SK-N-DZ (cell line): ENCODE results near the gene DACH1.
A peak's percentile ranks its signal among the peaks of the same experiment; 100 is the strongest.
"Not testable (repeated sequence)": the region's sequence is repeated elsewhere in the genome, so short reads cannot be mapped to it uniquely, and the experiment has no call there.

ENCODE experiments used
- DNase-seq: peaks from one replicate; pipeline ENCODE4 v3.0.0-alpha.2; 2015; ENCODE audit warnings: low spot score

The DACH1 gene

DNA sequence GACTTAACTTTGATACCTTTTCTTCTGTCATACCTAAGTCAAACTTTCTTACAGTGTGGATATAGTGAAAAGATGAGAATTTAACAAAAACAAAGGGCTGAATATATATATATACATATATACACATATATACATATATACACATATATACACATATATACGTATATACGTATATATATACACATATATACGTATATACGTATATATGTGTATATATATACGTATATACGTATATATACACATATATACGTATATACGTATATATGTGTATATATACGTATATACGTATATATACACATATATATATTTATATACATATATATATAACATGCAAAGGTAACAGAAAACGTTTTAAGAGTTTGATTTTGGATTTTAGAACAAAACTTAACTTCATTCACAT, 88.0 kb downstream of the DACH1 start:
- DNase-seq = not testable (repeated sequence)

DNA sequence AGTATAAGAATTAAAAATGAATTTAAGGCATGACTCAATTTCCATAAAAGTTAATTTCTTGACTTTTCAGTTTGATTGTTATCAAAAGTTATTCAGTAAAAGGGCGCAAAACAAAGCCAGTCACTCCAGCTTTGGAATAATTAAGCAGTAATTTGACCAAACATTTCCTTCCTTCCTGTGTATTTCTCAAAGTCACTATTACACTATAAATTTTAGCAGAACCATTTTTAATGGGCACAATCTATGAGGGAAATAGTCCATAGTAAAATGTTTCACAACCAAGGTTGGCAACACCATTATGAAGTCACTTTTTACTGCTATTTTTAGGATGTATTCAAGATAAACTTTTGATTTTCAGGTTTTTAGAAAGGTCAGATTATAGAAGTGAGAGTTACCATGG, 91.0 kb downstream of the DACH1 start:
- DNase-seq = no peak

DNA sequence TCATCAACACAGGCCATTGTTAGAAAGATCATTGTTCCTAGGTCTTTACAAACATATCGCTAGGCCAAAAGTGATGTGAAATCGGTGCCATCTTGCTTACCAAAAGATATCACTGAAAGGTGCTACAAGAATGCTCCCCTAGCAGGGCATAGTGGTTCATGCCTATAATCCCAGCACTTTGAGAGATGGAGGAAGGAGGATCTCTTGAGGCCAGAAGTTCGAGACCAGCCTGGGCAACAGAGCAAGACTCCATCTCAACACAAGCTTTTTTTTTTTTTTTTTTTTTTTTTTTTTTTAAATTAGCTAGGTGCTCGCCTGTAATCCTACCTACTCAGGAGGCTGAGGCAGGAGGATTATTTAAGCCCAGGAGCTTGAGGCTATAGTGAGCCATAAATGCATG, 92.1 kb downstream of the DACH1 start:
- no peak for DNase-seq

DNA sequence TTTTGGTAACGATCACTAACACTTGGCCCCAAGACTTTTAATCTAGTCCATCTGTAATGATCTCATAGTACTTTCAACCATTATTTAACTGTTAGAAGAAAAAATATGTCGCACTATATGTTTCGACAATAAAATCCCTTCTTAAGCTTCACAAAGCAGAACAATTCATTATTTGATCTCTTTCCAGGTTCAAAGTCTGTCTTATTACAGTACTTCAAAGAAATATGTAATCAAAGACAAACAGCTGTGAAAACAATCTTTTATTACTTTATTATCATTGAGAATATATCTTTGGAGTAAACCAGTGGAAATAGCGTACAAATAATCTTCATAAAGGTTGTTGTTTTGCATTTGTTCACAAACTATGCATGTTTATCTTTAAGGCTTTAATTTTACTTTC, 93.5 kb downstream of the DACH1 start:
- no peak for DNase-seq

DNA sequence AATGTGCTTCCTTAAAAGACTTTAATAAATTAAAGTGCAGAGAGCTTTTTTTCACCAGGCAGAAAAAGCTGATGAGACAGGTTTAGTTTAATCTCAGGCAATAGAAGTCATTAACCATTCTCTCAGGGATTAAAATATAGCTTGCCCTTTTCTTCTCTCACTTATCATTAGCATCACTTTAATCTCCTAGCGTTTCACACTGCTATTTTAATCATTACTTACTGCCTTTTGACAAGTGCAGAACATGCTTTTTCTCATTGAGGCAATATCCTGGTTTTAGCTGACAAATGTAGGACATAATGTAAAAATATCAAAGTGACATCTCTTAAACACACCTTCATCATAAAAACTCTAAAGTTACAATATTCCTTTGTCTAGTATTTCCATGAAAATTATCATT, 94.6 kb downstream of the DACH1 start:
- no peak for DNase-seq

DNA sequence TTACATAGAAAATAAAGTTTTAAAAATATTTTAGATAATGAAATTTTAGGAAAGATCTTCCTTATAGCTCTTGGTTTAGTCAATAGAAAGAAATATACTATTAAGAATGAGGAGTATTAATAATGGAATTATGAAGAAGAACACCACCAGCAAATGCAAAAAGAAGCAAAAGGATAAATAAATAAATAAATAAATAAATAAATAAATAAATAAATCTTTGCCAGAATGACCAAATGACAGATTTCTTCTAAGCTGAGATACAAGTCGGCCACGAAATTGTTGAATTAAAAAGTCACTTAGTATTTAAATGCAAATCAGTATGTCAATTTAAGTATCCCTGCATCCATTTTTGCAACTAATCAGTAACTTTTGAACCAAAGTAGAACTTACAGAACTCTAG, 95.9 kb downstream of the DACH1 start:
- DNase-seq = no peak

DNA sequence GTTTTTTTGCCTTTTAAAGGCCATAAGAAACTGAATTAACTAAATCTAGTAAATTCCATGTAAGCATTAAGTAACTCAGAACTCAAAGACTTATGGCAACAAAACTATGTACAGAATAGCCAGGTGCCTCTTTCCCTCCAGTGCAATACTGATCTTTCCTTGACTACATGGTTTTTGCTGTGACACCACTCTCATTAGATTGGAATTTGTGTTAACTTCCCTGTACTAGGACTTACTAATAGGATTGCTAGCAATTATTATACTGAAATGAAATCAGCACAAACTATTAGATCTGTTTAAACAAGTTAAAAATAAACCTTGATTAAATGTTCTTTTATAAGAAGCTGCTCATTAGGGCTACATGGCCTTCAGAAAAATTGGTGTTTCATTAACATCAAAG, 96.3 kb downstream of the DACH1 start:
- DNase-seq = no peak

DNA sequence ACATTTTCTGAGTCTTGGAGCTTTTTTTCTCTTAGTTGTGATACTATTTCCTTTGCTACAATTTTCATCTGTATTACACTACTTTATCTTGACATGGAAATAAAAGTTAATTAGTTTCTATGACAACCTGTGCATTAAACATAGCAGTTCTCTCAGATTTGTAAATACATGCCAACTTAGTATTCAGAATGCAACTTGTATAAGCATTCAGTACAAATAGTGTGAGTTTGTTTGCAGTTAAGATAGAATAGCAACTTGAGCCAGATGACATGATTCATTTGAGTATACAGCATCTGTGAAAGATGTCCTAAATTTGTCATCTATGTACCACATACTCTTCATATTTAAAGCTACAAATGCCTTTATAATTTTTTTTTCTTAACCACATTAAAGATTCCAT, 98.1 kb downstream of the DACH1 start:
- DNase-seq = no peak

DNA sequence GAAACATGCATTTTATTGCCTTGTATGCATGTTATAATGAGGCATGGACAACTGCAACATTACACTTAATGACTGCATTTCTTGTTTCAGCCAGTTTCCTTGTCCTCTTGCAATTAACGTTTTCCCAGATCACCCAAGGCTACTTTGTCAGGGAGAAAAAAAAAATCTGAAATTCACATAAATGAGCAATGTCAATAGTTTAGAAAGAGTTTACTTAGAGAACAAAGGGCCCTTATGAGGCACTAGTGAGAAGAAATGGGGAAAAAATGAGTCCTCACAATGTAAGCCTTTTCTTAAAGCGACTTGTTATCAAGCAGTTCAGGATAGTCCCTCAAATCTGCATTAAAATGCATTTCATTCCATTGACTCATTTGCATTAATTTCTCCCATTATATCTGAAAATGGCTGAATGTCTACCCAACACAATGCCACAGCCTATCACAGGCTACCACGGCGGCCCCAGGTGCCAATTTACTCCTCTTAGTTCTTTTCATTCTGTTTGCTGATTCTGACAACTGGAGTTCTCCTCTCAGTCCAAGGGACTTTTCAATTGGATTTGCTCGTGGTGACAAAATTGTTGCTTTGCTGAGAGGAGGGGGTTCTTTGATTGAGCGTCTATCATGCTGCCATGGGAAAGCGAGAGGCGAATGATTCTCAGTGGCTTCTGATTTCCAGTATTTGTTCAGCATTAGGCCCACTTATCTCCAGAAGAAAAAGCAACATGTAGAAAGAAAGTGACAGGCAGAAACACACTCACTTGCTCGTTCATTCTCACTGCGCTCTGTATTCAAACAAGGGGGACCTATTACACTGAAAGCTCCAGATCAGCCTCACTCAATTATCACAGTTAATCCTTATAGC, 107.1 kb downstream of the DACH1 start:
- no peak for DNase-seq

DNA sequence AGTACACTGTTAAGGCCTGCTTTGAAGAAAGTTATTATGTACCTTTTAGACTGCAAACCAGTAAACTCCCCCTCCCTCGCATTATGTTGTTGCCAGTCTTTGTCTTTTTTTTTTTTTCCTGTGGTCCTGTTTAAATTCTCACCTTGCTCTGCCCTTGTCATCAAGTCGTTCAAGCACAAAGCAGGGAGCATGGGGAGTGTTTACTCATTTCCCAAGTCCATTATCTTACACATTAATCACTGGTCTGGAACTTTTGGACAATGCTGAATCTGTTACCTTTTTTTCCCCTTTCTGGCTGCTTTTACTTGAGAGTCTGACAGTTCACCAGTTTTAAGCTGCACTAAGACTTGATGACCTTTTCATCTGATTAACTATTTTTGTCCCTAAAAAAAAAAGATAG, 108.2 kb downstream of the DACH1 start:
- peak; percentile 73 for DNase-seq

DNA sequence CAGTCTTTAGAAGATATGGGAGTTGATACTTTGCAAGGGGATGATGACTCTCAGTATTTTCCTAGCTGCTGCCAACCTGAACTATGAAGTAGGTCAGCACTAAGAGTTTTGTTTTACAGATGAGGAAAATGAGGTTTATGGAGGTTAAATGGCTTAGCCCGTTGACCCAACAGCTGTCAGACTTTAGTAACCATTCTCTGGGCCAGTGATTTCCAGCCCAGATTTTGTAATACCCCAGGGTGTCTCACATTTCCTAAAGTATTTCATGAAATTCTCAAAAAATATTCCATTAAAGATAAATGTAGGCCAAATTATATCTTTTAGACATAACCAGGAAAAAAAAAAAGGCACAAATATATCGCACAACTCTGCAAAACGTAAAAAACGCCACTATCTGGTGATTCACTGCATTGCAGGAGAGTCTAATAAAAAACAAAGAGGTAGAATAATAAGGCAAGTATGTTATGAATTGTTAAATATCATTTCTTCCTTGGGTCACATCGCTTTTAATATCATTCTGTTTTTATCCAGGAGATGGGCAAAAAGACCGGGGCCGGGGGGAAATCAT, 112.5 kb downstream of the DACH1 start:
- no peak for DNase-seq

DNA sequence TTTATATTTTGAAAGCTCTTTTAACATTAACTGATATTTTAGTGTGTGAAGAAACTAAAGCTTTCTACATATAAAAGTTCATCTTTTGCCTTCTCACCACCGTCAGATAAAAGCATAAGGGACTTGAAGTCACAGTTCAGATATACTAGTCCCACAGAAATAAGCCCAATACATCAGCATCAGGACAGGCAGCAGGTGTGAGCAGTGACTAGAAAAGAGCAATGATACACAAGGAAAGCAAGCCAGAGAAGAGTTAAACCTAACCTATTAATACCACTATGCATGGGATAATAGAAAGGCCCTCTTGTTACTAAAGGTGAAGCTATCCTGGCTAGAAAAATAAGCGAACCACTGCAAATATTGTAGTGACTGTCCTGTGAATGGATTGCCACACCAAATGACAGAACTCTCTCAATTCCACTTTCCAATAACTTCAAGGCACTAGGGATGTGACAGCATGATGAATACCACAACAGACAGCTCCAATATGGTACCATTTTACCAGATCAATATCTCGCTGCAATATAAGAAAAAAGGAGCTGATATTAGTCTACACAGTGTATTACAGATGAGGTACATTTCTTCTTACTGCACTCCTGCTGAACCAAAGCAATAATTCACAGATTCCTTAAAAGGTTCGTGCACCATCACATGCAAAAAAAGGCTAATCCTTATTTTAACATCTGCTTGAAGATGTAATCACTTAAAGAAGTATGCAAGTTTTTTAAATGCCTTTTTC, 114.1 kb downstream of the DACH1 start:
- peak; percentile 13 for DNase-seq

DNA sequence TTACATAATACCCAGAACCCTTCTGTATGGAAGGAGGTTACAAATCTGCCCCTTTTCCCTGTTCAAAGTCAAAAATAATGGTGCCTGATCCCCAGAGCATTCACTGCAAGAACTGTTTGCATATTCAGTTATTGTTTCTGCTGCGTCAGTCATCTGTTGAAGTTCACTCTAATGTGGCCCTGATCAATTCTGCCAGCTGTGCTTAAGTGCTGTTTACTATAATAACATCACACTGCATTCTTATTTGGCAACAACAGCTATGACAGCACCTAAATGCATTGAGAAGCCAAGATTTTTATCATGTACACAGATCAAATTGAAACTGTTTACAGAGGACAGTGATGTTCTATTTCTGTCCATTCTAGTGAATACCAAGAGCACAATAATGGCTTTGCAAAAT, 115.9 kb downstream of the DACH1 start:
- DNase-seq = peak; percentile 71

DNA sequence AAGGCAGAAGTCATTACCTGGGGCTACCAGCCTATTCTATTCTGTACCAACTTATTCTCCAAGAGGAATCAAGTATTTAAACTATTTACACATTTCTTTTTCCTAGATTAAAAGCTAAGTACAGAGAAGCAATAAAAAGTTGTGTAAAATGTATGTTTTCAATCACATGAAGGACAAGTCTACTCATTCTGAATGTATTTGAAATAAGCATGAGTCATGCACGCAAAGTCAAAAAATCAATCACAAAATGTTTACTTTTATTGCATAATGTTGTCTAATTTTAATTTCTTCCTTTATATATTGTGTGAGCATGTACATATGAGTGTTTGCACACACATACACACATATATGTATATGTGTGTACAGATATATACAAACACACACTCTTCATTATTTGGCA, 136.7 kb downstream of the DACH1 start:
- DNase-seq = no peak

DNA sequence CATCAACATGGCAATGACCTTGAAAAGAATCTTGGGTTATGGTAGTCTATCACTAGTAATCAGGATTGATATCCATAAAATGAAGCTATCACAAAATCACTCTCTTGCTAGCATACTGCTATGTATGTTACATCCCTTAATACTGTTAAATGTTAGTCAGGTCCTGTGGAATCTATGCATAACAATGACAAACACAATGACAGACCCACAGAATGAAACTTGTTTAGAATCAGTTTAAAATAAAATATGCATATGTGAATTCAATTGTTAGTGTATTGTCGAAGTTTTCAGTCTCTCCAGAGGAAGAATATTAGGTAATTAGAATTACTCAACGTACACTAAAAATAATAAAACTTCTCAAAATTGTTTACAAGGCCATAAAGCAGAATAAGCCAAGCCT, 137.6 kb downstream of the DACH1 start:
- DNase-seq = no peak

DNA sequence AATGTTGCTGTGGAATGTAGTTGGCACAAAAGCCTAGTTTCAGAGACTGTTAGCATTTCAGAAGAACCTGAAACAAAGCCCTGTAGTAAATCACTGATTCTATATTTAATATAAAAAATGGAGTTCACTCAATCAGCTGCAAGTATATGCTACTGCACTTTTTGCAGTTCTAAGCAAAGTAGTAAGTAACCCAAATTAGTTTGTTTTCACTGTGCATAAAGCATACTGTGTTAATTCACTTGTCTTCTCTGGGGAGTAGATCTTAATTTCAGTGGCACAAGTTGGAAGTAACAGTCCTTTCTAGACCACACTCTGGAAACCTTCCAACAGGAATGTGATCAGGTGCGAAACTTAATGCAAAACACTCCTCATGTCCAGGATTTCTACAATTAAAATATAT, 139.3 kb downstream of the DACH1 start:
- DNase-seq = no peak

DNA sequence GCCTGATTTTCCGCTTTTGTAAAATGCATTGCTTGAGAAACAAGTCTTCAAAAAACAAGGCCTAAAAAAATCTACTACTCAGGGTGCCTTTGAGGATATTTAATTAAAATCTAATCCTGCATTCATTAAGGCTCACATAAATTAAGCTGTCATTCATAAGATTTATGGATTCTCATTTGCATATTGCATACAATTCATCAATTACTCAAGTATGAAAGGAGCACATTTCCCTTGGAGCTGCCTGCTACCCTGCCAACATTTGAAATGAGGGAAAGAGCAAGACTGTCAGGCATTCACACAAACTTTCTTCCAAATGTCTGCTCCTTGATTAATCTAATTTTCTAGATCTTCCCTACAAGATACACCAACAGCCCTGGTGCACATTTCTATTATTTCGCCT, 140.0 kb downstream of the DACH1 start:
- DNase-seq = peak; percentile 22

DNA sequence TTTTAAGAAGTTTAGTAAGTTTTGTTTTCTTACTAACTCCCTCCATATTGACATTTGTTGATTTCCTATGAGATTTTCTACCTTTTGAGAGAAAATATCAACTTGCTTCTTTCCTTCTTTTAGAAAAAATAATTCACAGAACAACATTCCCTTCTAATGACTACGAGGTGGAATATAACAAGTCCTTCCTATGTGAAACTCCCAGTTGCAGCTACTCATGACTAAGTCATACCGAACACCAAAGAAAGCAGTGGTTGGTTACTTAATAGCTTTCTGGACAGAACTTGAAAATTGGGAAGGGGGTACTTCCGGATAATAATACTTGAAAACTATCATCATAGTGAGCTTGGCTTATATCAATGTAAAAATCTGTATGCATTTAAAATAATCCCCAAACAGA, 144.8 kb downstream of the DACH1 start:
- no peak for DNase-seq

DNA sequence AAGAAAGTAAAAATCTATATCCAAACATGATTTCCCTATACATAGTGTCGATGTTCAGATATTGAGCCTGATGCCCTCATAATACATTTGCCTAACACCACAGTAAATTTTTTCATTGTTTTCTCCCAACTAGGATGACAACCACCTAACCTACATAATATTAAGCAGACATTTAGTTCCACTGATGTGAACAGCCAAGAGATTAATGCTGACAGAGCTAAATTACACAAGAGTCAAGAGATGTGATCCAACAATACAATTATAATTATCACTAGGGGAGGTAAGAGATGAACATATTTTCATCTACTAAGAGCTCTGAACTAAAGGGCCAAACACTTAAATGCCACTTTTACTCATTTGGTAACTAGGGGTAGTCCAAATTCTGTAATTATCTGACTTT, 145.9 kb downstream of the DACH1 start:
- no peak for DNase-seq

DNA sequence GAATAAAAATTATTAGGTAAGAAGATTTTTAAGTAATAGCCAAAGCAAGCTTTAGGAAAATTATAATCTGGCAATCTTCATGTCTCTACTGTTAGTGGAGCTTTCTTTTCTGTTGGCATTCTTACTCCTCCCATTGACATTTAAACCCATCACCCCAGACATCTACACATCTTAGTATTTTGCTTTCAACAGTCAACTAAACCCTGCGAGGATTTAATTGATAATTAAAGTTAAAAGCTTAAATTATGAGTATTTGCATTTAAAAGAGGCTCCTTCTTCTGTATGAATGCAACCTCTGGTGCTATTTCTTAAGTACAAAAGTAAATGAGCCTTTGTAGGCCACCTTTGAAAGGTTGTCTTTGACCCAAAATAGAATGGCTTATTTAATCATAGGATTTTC, 148.1 kb downstream of the DACH1 start:
- no peak for DNase-seq

DNA sequence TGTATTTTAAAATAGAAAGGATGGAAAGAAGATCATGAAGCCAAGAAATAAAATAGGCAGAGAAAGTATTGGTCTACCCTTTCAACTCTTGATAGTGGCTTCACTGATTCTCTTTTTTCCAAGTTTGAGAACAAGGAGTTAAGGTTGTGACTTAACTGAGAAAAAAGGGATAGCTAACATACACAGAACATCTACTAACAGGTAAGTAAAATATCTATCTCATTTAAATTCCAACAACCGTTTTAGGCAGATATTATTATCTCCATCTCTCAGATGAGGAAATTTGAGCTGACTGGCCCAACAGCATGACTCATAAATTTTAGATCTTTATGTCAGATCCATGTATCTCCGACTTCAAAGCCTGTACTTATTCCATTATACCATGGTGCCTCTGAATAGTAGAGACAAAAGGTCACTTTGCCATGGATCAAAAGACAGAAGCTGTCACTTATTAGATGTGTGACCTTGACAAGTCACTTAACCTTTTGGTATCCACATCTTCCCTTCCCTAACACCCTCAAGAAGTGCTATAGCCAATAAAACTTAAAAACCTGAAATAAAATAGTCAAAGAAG, 152.1 kb downstream of the DACH1 start:
- DNase-seq = no peak

DNA sequence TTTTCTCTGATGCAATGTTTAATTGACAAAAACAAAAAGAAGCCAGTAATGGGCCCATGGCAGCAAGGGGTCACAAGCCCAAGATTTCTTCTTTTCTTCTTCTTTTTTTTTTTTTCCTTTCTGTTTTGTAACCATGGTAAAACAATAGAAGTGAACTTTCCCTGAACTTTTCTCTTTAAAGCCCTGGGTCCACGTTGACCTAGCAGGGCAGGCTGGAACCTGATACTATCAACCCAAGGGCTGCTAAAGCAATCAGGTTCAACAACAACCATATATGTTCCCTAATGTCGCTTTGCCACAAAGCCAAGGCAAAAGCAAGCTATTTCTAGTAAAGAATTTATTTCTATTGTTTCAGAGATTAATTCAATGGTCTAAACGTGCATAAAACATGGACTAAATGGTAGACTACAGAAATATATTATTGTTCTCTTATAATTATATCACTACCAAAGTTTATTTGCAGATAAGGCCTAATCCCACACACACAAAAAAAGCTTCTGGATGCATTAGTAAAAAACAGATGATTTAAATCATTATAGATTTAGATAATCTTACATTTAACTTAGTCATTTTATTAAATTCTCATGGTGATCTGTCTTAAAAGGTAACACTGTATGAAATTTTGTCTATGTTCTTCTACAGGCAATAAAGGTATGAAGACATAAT, 153.9 kb downstream of the DACH1 start:
- peak; percentile 69 for DNase-seq
